ENCODE data around the gene CCL5. TPM values are rescaled to one million over a fixed set of nuclear protein-coding genes. Genes with fewer than 3 reads are reported as not detected.
A peak's percentile ranks its signal among the peaks of the same experiment; 100 is the strongest.

The CCL5 gene
- total RNA-seq, 1 donor from 2014 or later: 14.9 TPM

DNA sequence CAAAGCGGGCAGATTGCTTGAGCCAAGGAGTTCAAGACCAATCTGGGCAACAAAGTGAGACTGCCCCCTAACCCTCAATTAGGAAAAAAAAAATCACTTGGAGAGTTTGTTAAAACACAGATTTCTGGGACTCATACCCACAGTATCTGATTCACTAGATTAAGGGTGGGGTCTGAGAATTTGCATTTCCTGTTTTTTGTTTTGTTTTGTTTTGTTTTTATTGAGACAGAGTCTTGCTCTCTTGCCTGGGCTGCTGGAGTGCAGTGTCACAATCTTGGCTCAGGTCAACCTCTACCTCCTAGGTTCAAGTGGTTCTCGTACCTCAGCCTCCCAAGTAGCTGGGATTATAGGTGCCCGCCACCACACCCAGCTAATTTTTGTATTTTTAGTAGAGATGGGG is 12.6 kb downstream of the CCL5 start:
- no peak for DNase-seq (ENCODE audit: low spot score)

DNA sequence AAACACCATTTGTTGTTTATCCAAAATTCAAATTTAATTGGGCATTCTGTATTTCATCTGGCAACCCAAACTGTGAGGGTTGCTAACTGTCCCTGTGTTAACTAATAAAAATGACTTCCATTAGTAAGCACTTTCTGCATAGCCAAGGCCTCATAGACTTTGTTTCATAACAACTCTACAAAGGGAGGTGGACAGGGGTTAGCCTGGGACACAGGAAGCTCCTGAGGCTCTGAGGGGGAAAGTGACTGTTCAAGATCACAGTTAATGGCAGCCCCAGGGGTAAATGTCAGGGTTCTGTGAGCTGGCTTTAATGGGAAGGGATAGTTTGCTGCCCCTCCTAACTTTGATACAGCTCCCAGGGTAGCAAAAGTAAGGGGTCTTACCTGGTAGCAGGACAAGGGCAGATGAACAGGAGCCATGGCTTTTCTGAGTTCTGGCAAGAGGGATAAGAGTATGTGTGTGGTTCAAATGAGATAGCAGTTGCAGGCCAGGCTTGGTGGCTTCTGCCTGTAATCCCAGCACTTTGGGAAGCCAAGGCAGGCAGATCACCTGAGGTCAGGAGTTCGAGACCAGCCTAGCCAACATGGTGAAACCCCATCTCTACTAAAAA is 13.7 kb downstream of the CCL5 start:
- DNase-seq (ENCODE audit: low spot score): no peak

DNA sequence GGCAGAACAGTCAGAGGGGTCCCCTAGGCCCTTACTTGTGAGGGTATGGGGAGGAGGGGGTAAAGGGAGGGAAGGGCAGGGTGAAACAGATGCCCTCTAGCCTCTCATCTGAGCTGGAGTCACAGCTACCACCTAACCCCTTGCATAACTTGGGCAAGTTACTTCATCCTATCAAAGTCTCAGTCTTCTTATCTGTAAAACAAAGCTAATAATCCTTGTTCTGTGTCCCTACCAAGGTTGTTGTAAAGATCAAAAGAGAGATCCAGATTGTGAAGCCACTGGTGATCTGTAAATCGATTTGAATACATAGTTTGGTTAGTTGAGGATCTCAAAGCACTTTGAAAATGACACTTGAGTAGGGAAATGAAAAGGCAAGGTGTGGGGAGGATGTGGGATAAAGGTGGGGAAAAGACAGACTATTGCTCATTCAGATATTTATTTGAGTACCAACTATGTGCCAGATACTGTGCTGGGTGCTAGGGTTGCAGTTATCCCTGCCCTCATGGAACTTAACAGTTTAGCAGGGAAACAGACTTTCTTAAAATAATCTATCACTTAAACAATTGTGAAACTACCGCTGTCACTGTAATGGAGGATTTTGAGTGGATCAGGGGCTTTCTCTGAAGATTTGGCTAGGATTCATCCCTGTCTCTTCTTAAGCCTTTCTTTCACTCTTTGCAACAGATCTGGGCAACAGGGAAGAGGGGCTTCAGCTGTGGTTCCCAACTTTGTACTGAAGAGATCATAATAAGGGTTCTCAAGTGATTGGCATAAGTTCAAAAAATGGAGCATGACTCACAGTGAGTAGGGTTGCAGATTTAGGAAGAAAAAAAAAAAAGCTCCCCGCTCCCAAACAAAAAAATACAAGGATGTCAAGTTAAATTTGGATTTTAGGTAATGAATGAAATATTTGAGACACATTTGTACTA is 14.5 kb downstream of the CCL5 start:
- DNase-seq (ENCODE audit: low spot score): no peak

DNA sequence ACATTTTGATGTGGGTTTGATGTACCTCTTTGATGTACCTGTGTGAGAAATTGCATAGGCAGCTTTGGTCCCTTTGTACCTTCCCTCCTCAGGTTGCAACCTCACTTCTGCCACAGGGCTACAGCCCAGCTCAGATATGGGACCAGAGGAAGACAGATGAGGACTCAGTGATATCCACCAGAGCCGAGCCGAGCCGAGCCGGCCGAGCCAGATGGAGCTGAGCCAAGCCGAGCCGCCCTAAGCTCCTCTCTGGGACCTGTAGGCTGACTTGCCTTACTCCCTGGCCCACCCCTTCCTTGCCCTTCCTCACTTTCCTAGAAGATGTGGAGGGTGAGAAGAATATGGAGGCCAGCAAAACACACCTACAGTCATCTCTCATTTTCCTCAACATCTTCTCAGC is 15.3 kb downstream of the CCL5 start:
- DNase-seq (ENCODE audit: low spot score): no peak

- DNase-seq (ENCODE audit: low spot score): no peak
These were observed 23.6 kb downstream of the CCL5 start for GRCh38 chr17:35856603-35857002.

GRCh38 chr17:35855965-35856364 is 24.2 kb downstream of the CCL5 start:
- no peak for DNase-seq (ENCODE audit: low spot score)

DNA sequence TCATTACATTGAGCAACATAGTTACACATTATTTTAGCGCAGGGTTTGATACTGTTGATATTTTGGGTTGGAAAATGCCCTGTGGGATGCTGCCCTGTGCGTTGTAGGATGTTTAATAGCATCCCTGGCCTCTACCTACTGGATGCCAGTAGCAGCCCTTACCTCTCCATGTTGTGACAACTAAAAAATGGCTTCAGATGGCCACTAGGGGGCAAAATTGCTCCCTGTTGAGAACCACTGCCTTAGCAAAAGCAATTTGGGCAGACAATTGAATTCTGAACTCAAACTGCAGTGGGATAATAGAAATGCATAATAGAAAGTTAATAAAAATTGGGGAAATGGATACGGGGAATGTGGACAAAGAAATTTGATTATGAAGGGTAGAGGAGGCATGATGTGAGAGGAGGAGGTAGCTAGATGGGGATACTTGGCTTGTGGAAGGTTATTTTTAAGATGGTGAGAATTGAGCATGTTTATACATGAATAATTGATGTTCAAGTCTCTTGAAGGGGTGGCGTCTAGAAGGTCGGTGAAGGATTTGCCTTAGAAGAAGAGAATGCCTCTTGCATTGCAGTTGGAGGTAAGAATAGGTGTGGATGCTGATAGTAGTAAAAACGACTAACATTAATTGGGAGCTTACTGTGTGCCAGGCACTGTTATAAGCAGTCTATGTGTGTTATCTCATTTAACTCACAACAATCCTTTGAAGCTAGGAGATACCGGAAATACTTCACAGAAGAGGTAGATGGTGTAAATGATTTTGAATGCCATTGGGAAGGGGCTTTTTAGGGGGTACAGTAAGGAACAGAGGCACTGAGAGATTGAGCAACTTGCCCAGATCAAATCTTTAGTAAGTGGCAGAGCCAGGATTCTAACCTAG is 30.5 kb downstream of the CCL5 start:
- DNase-seq (ENCODE audit: low spot score): peak; percentile 62

- DNase-seq (ENCODE audit: low spot score): no peak
These were observed 32.4 kb downstream of the CCL5 start for GRCh38 chr17:35847633-35848373.

- DNase-seq (ENCODE audit: low spot score): no peak
These were observed 33.2 kb downstream of the CCL5 start for GRCh38 chr17:35847006-35847405.

GRCh38 chr17:35846055-35846809 is 33.9 kb downstream of the CCL5 start:
- no peak for DNase-seq (ENCODE audit: low spot score)

- no peak for DNase-seq (ENCODE audit: low spot score)
These were observed 35.6 kb downstream of the CCL5 start for GRCh38 chr17:35844547-35844946.

- no peak for DNase-seq (ENCODE audit: low spot score)
These were observed 36.5 kb downstream of the CCL5 start for GRCh38 chr17:35843698-35844097.

GRCh38 chr17:35842239-35842638 is 37.9 kb downstream of the CCL5 start:
- DNase-seq (ENCODE audit: low spot score): no peak

DNA sequence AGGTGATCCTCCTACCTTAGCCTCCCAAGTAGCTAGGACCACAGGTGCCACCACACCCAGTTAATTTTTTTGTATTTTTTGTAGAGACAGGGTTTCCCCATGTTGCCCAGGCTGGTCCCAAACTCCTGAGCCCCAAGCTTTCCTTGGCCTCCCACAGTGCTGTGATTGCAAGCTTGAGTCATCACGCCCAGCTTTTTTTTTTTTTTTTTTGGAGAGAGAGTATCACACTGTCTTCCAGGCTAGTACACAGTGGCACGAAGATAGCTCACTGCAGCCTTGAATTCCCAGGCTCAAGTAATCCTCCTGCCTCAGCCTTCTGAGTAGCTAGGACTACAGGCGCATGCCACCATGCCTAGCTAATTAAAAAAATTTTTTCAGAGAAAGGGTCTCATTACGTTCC is 38.7 kb downstream of the CCL5 start:
- no peak for DNase-seq (ENCODE audit: low spot score)

- no peak for DNase-seq (ENCODE audit: low spot score)
These were observed 39.1 kb downstream of the CCL5 start for GRCh38 chr17:35841101-35841500.

DNA sequence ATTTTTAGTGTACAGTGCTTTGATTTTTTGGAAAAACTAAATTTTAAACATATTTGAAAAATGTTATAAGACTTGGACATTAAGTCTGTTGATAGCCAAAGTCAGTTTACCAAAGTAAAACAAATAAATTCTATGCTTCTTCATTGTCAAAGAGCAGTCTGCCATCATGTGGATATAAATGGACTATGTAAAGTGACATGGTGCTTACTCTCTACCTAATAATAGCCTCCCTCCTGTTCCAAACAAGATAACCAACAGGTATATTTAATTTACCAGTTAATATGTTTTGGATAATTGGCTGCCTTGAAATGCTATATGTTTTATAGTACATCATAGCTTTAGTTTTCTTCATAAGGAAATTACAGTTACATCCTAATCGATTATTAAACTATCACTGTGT is 55.0 kb downstream of the CCL5 start:
- DNase-seq (ENCODE audit: low spot score): no peak

Other genes starting within 250 kb of the CCL5 start
- gene RASL10B, start 148.7 kb downstream of the CCL5 start, total RNA-seq: 7.9 TPM
- not detected for gene GAS2L2, start 127.1 kb downstream of the CCL5 start, total RNA-seq
- gene C17orf50, start 119.5 kb downstream of the CCL5 start, total RNA-seq: not detected
- gene MMP28, start 84.7 kb downstream of the CCL5 start, total RNA-seq: 32.8 TPM
- 130 TPM for gene TAF15, start 70.9 kb downstream of the CCL5 start, total RNA-seq
- 0.09 TPM for gene HEATR9, start 11.5 kb downstream of the CCL5 start, total RNA-seq
- gene RDM1, start 50.4 kb upstream of the CCL5 start, total RNA-seq: 0.75 TPM
- gene LYZL6, start 63.4 kb upstream of the CCL5 start, total RNA-seq: not detected
- gene CCL16, start 101.1 kb upstream of the CCL5 start, total RNA-seq: 0.35 TPM
- 43.3 TPM for gene CCL14, start 106.4 kb upstream of the CCL5 start, total RNA-seq
- 9.4 TPM for gene CCL15, start 121.2 kb upstream of the CCL5 start, total RNA-seq
- 2.2 TPM for gene CCL23, start 137.6 kb upstream of the CCL5 start, total RNA-seq
- gene CCL18, start 183.9 kb upstream of the CCL5 start, total RNA-seq: 0.66 TPM
- gene CCL3, start 209.8 kb upstream of the CCL5 start, total RNA-seq: 31.7 TPM
- 27.6 TPM for gene CCL4, start 223.5 kb upstream of the CCL5 start, total RNA-seq

All from mucosa of gallbladder (tissue), 1 donor.